Measurements from ENCODE around the gene CDADC1. TPM values are rescaled to one million over a fixed set of nuclear protein-coding genes. Genes with fewer than 3 reads are reported as not detected.

Gene CDADC1
- total RNA-seq, 1 experiment from 2014 or later = 7.6 TPM

- TF ChIP-seq YY1 (IDR thresholded peaks at IDR 0.05; ENCODE audit: extremely low read depth, insufficient replicate concordance, low read depth, low read length) = no peak
Measured at GRCh38 chr13:49311816-49312215, 64.1 kb downstream of the CDADC1 start (continued).

GRCh38 chr13:49314344-49314882 is 66.7 kb downstream of the CDADC1 start:
- intact Hi-C loops (cut with micrococcal nuclease) = no loop called here
- no peaks in the 10 kb centered on the region for H4K20me1 ChIP-seq (ENCODE audit: insufficient read depth)
- H3K27ac ChIP-seq (ENCODE audit: low read depth, low read length) = peak overlapping the region; percentile 61
- no peaks in the 10 kb centered on the region for H3K79me2 ChIP-seq (ENCODE audit: insufficient read depth, low read length)
- H3K4me2 ChIP-seq (ENCODE audit: low read length) = peak overlapping the region; percentile 78
- ATAC-seq (peak; percentile 46), DNase-seq (ENCODE audit: low read depth, low spot score) (peak; percentile 16)
- ChIA-PET CTCF (interaction anchor here (0.8 to 1.2 kb wide), 2 partner anchors 14 to 34 kb away, joined by 3 read pairs; no protein-coding TSS in a partner anchor), RAD21 (ENCODE audit: low non-redundant PET in 1 of 2, low total read pairs in 2 of 2, uncharacterized antibody in 2 of 2, unreplicated experiment in 2 of 2) (no interaction called here), POLR2A (interaction anchor here (1.1 kb wide), 2 partner anchors 8 to 11 kb away, joined by 3 to 4 read pairs; no protein-coding TSS in a partner anchor)
- H3K9me2 ChIP-seq (ENCODE audit: insufficient read depth) = no peaks in the 10 kb centered on the region
- H2AFZ ChIP-seq (ENCODE audit: low read depth, low read length, poor library complexity, severe bottlenecking) = peak overlapping the region; percentile 79
- H3K4me1 ChIP-seq (ENCODE audit: control insufficient read depth in 1 of 2, insufficient read depth in 2 of 2, low read length in 2 of 2) = peaks cover 11 to 21% of the 10 kb centered on the region in 2 experiments
- no peaks in the 10 kb centered on the region for H3K9me3 ChIP-seq (ENCODE audit: control insufficient read depth in 1 of 2, insufficient read depth in 1 of 2, low read depth in 1 of 2, low read length in 2 of 2)
- no TSS peak for BruUV-seq (replicated peaks)
- no peaks in the 10 kb centered on the region for H3K36me3 ChIP-seq (ENCODE audit: control insufficient read depth in 1 of 2, insufficient read depth in 2 of 2, low read length in 2 of 2)
- H3K27me3 ChIP-seq (ENCODE audit: insufficient read depth, low read length) = no peaks in the 10 kb centered on the region
- peak overlapping the region; percentile 48 for H3K9ac ChIP-seq (ENCODE audit: low read length)
- H3K4me3 ChIP-seq (replicated peaks in 1 of 2; ENCODE audit: low read depth in 1 of 2, low read length in 2 of 2) = peak overlapping the region in 1 of 2 experiments; percentile 40; a peak in 2 of 4 replicates
- TF ChIP-seq ZNF274 (IDR thresholded peaks at IDR 0.05; ENCODE audit: low read depth, low read length) = no peak
- no peak for TF ChIP-seq JUND (IDR thresholded peaks at IDR 0.05)
- no peak for TF ChIP-seq RAD21 (IDR thresholded peaks at IDR 0.05; ENCODE audit: low read depth)
- TF ChIP-seq, protein P1, sequence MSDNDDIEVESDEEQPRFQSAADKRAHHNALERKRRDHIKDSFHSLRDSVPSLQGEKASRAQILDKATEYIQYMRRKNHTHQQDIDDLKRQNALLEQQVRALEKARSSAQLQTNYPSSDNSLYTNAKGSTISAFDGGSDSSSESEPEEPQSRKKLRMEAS (IDR thresholded peaks at IDR 0.05) = no peak
- TF ChIP-seq POLR2A (IDR thresholded peaks at IDR 0.05; ENCODE audit: borderline replicate concordance, extremely low read depth, insufficient read depth, insufficient read length) = no peak
- no peak for TF ChIP-seq CEBPB (IDR thresholded peaks at IDR 0.05; ENCODE audit: low read depth)
- no peak for TF ChIP-seq REST (IDR thresholded peaks at IDR 0.05; ENCODE audit: low read depth)
- no peak for TF ChIP-seq EZH2 (IDR thresholded peaks at IDR 0.05)
- TF ChIP-seq ZBTB33 (IDR thresholded peaks at IDR 0.05; ENCODE audit: extremely low read depth, insufficient replicate concordance, low read length) = no peak
- TF ChIP-seq EGR1 (IDR thresholded peaks at IDR 0.05; ENCODE audit: low read depth) = no peak
- no peak for TF ChIP-seq POLR2AphosphoS5 (IDR thresholded peaks at IDR 0.05; ENCODE audit: low read depth, low read length)
- TF ChIP-seq ATF3 (IDR thresholded peaks at IDR 0.05) = no peak
- no peak for TF ChIP-seq TCF7L2 (IDR thresholded peaks at IDR 0.05; ENCODE audit: borderline replicate concordance, extremely low read depth, insufficient read depth, insufficient read length)
- TF ChIP-seq YY1 (IDR thresholded peaks at IDR 0.05; ENCODE audit: extremely low read depth, insufficient replicate concordance, low read depth, low read length) = no peak
- TF ChIP-seq FOSL1 (IDR thresholded peaks at IDR 0.05; ENCODE audit: low read depth) = no peak
- no peak for TF ChIP-seq SRF (IDR thresholded peaks at IDR 0.05; ENCODE audit: low read depth)
- TF ChIP-seq SIN3A (IDR thresholded peaks at IDR 0.05; ENCODE audit: low read depth) = no peak
- no peak for TF ChIP-seq EZH2phosphoT487 (IDR thresholded peaks at IDR 0.05; ENCODE audit: borderline replicate concordance)
